WERI-Rb-1 (cell line): ENCODE measurements around the gene GMEB2.

ENCODE experiments used
- DNase-seq: peaks from one replicate; pipeline ENCODE4 v3.0.0-alpha.2; 2020
- H3K27ac ChIP-seq: fragments of 250-450 bp; sonication (Bioruptor Pico); 2 replicates; pipeline ENCODE4 v1.5.1; 2020; ENCODE audit warnings: mild to moderate bottlenecking, moderate library complexity
- H3K27me3 ChIP-seq: fragments of 250-450 bp; sonication (Bioruptor Pico); 2 replicates; pipeline ENCODE4 v1.5.1; 2021; ENCODE audit warnings: mild to moderate bottlenecking, low read depth, moderate library complexity; ENCODE audit not compliant: insufficient read depth, severe bottlenecking
- H3K36me3 ChIP-seq: fragments of 250-450 bp; sonication (Bioruptor Pico); 2 replicates; pipeline ENCODE4 v1.5.1; 2020; ENCODE audit warnings: mild to moderate bottlenecking, moderate library complexity
- H3K4me3 ChIP-seq: 2 replicates; pipeline ENCODE4 v1.5.1; 2011; ENCODE audit warnings: low read depth, mild to moderate bottlenecking, control low read depth, low read length
- H3K9me3 ChIP-seq: fragments of 250-450 bp; sonication (Bioruptor Pico); 2 replicates; pipeline ENCODE4 v1.5.1; 2021; ENCODE audit warnings: mild to moderate bottlenecking, moderate library complexity; ENCODE audit not compliant: severe bottlenecking
- CTCF ChIP-seq: IDR thresholded peaks from 2 replicates; pipeline ENCODE4 v1.5.1; 2011; ENCODE audit warnings: low read depth, mild to moderate bottlenecking, control low read depth, inconsistent platforms, low read length

Gene GMEB2

GRCh38 chr20:63558804-63559484, 68.0 kb downstream of the GMEB2 start:
- no peaks in the 10 kb centered on the region for H3K9me3 ChIP-seq
- no peaks in the 10 kb centered on the region for H3K27me3 ChIP-seq
- no peak for DNase-seq
- no peak overlapping the region for H3K27ac ChIP-seq
- no peak for TF ChIP-seq CTCF
- H3K36me3 ChIP-seq: no peaks in the 10 kb centered on the region; the same call in none of the 2 replicates
- no peak overlapping the region for H3K4me3 ChIP-seq

GRCh38 chr20:63557481-63557891, 69.4 kb downstream of the GMEB2 start:
- no peak for DNase-seq
- no peak for TF ChIP-seq CTCF
- Histone ChIP-seq H3K27me3 (no peaks in the 10 kb centered on the region), H3K36me3 (no peaks in the 10 kb centered on the region; the same call in none of the 2 replicates), H3K9me3 (no peaks in the 10 kb centered on the region), H3K4me3 (no peak overlapping the region), H3K27ac (no peak overlapping the region)

GRCh38 chr20:63556873-63557478, 69.9 kb downstream of the GMEB2 start:
- no peak for TF ChIP-seq CTCF
- H3K27me3 ChIP-seq: no peaks in the 10 kb centered on the region
- H3K27ac ChIP-seq: no peak overlapping the region
- H3K36me3 ChIP-seq: no peaks in the 10 kb centered on the region; the same call in none of the 2 replicates
- DNase-seq: no peak
- no peak overlapping the region for H3K4me3 ChIP-seq
- H3K9me3 ChIP-seq: no peaks in the 10 kb centered on the region

- Histone ChIP-seq H3K27ac (no peak overlapping the region), H3K9me3 (no peaks in the 10 kb centered on the region)
Observed at GRCh38 chr20:63555661-63556381, 71.1 kb downstream of the GMEB2 start.

More at GRCh38 chr20:63555661-63556381, 71.1 kb downstream of the GMEB2 start:
- DNase-seq: peak; percentile 10
- Histone ChIP-seq H3K4me3 (no peak overlapping the region), H3K36me3 (no peaks in the 10 kb centered on the region; the same call in none of the 2 replicates), H3K27me3 (no peaks in the 10 kb centered on the region)
- no peak for TF ChIP-seq CTCF
